Measurements from ENCODE around the gene ZNF44. TPM values are rescaled to one million over a fixed set of nuclear protein-coding genes. Genes with fewer than 3 reads are reported as not detected.

ZNF44 gene
- polyA plus RNA-seq, 3 donors: 3.3 to 4.4 (median 3.9) TPM

Other genes starting within 250 kb of the ZNF44 start
- under 1 TPM in 2 of 3 donors, not detected in 1; 0.16 to 0.31 TPM for gene ZNF878, start 241.9 kb downstream of the ZNF44 start, polyA plus RNA-seq
- gene ZNF844, start 230.2 kb downstream of the ZNF44 start, polyA plus RNA-seq: 1 to 10 TPM; 1.1 to 3.2 (median 1.5) TPM
- gene ZNF20, start 154.5 kb downstream of the ZNF44 start, polyA plus RNA-seq: 1 to 10 TPM; 1.1 to 1.7 (median 1.3) TPM
- 1 to 10 TPM in 1 of 3 donors, under 1 TPM in 2; 0.62 to 3.8 (median 0.72) TPM for gene ZNF625, start 138.1 kb downstream of the ZNF44 start, polyA plus RNA-seq
- gene ZNF136, start 131.8 kb downstream of the ZNF44 start, polyA plus RNA-seq: 1 to 10 TPM; 1.9 to 3.4 (median 2.8) TPM
- 1 to 10 TPM in 2 of 3 donors, under 1 TPM in 1; 0.67 to 1.2 (median 1.1) TPM for gene ZNF563, start 38.8 kb upstream of the ZNF44 start, polyA plus RNA-seq
- gene ZNF442, start 70.8 kb upstream of the ZNF44 start, polyA plus RNA-seq: 1 to 10 TPM in 2 of 3 donors, under 1 TPM in 1; 0.67 to 1.3 (median 1.0) TPM
- gene ZNF799, start 106.4 kb upstream of the ZNF44 start, polyA plus RNA-seq: 1 to 10 TPM; 1.4 to 3.6 (median 2.5) TPM
- gene ZNF443, start 146.1 kb upstream of the ZNF44 start, polyA plus RNA-seq: 1 to 10 TPM in 1 of 3 donors, under 1 TPM in 2; 0.67 to 1.2 (median 0.76) TPM
- under 1 TPM; 0.34 to 0.79 (median 0.49) TPM for gene ZNF709, start 189.9 kb upstream of the ZNF44 start, polyA plus RNA-seq